HG03565 (cell line): Measurements from ENCODE around the gene P2RX2.

ENCODE experiments used
- ATAC-seq: cut with Tn5 transposase; IDR thresholded peaks from one replicate; pipeline ENCODE4 v1.9.1; 2021; ENCODE audit warnings: mild to moderate bottlenecking, moderate library complexity; ENCODE audit not compliant: unreplicated experiment

Gene P2RX2

GRCh38 chr12:132633901-132634300 is 15.3 kb downstream of the P2RX2 start:
- no peak for ATAC-seq

GRCh38 chr12:132634411-132634990 is 15.9 kb downstream of the P2RX2 start:
- no peak for ATAC-seq

GRCh38 chr12:132635076-132635955 is 16.7 kb downstream of the P2RX2 start:
- no peak for ATAC-seq

- ATAC-seq = no peak
Measured at GRCh38 chr12:132637811-132638210, 19.2 kb downstream of the P2RX2 start.

GRCh38 chr12:132638541-132639408 is 20.2 kb downstream of the P2RX2 start:
- ATAC-seq = no peak

GRCh38 chr12:132639956-132640520 is 21.5 kb downstream of the P2RX2 start:
- ATAC-seq = no peak

GRCh38 chr12:132640936-132641335 is 22.4 kb downstream of the P2RX2 start:
- no peak for ATAC-seq

- no peak for ATAC-seq
Measured at GRCh38 chr12:132641811-132642650, 23.5 kb downstream of the P2RX2 start.

- no peak for ATAC-seq
Measured at GRCh38 chr12:132642846-132643835, 24.6 kb downstream of the P2RX2 start.

- no peak for ATAC-seq
Measured at GRCh38 chr12:132646850-132647249, 28.3 kb downstream of the P2RX2 start.

GRCh38 chr12:132647858-132648257 is 29.3 kb downstream of the P2RX2 start:
- ATAC-seq = no peak

GRCh38 chr12:132648616-132649225 is 30.1 kb downstream of the P2RX2 start:
- no peak for ATAC-seq

- no peak for ATAC-seq
Measured at GRCh38 chr12:132649226-132649945, 30.8 kb downstream of the P2RX2 start.

GRCh38 chr12:132651444-132652100 is 33.0 kb downstream of the P2RX2 start:
- no peak for ATAC-seq

- no peak for ATAC-seq
Measured at GRCh38 chr12:132653567-132654290, 35.2 kb downstream of the P2RX2 start.

- no peak for ATAC-seq
Measured at GRCh38 chr12:132657004-132657727, 38.6 kb downstream of the P2RX2 start.
